H1 (cell line): ENCODE results near the gene ISOC2. TPM values are rescaled to one million over a fixed set of nuclear protein-coding genes. Genes with fewer than 3 reads are reported as not detected.

Source experiments
- RAD21 ChIP-seq, 2 experiments: IDR thresholded peaks in 1 of 2; conservative IDR thresholded peaks in 1 of 2; 2 replicates each; pipeline ENCODE4 v1.6.1; 2011; ENCODE audit warnings: low read depth in 2 of 2, low read length in 2 of 2, improper control_type of control experiment in 1 of 2, inconsistent platforms in 1 of 2, mild to moderate bottlenecking in 1 of 2, moderate library complexity in 1 of 2
- SIRT6 ChIP-seq: IDR thresholded peaks from one replicate; pipeline ENCODE4 v1.7.1; 2012; ENCODE audit warnings: low read length, inconsistent platforms
- SP1 ChIP-seq: IDR thresholded peaks from 2 replicates; pipeline ENCODE4 v1.6.1; 2011; ENCODE audit warnings: low read depth, low read length
- polyA plus RNA-seq, 7 experiments: library from polyadenylated mRNA; depleted of rRNA in 3 of 7; stranded (reverse) in 5 of 7; unstranded in 2 of 7; fragments of >200 nt in 5 of 7; fragments of 200-250 nt in 2 of 7; gene quantifications; 1 replicate in 5 of 7; 2 replicates in 1 of 7; 4 replicates in 1 of 7; pipeline versions ENCODE4 v1.2.1 to v1.2.3, GENCODE V29; 2011 to 2013; ENCODE audit warnings: missing spikeins in 2 of 7, mixed read lengths in 2 of 7
- total RNA-seq: library from RNA; stranded (reverse); fragmentation: NEBNext Ultra II Directional; extraction: Animal tissue kit (Norgen Biotek cat#: 25700); gene quantifications from 2 replicates; pipeline ENCODE4 v1.2.1, GENCODE V29; 2021

The ISOC2 gene
- total and polyA plus RNA-seq, 2 of the 8 experiments (the other 6 are each of a cell fraction or from before 2014, with no cell fraction given): 96.9 to 152 TPM

DNA sequence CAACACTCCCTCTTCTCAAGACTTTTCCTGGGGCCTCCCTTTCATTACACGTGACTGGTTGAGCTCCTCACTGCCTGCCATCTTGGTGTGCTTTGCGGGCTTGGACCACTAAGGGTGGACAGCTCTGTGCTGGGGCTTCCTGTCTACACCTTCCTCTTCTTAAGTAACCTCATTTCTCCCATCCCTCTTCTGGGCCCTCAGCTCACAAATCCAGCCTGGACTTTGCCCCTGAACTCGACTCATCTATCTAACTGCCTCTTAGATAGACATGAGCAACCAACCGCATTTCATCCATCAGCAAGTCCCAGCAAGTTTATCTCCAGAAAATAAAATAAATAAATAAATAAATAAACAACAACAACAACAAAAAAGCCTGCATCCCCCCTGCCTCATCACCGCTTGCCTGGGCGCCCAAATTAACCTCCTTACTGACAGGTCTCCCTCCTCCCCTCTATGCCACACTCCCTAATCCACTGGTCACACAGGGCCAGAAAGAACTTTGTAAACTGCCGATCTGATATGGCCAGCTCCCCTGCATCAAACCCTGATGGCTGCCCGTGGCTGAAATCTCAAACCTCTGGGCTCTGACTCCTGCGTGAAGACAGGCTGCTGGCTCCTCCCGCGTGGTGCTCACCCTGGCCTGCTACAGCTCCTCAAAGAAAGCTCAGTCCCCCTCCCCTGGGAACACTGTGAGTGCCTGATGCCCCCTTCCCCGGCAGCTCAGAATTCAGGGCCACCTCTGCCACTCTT is 7.8 kb downstream of the ISOC2 start (continued):
- TF ChIP-seq RAD21 (IDR thresholded peaks at IDR 0.05 in 1 of 2, conservative IDR thresholded peaks at IDR 0.05 in 1 of 2; ENCODE audit: low read depth in 2 of 2, low read length in 2 of 2): no peak
- no peak for TF ChIP-seq SP1
- TF ChIP-seq SIRT6: no peak
